ENCODE data around the gene MORC4. TPM values are rescaled to one million over a fixed set of nuclear protein-coding genes. Genes with fewer than 3 reads are reported as not detected.

The MORC4 gene
- total RNA-seq, 1 experiment from 2014 or later, result 31.6 TPM

- Mint-ChIP-seq H3K36me3 (ENCODE audit: insufficient read depth, unreplicated experiment) (peaks cover 4% of the 10 kb centered on the region), H3K9me3 (ENCODE audit: low read depth, unreplicated experiment) (no peaks in the 10 kb centered on the region), H3K27me3 (ENCODE audit: unreplicated experiment) (no peaks in the 10 kb centered on the region), H3K27ac (ENCODE audit: unreplicated experiment) (no peak overlapping the region), H3K4me1 (ENCODE audit: low read depth, unreplicated experiment) (peaks cover 31% of the 10 kb centered on the region), H3K4me3 (ENCODE audit: low read depth, unreplicated experiment) (no peak overlapping the region)
- DNase-seq, result no peak
- CTCF ChIA-PET, result interaction anchor here (1.5 kb wide), 1 partner anchor 8 kb away, joined by 3 read pairs; no protein-coding TSS in a partner anchor
- TF ChIP-seq CTCF (IDR thresholded peaks at IDR 0.05; ENCODE audit: unreplicated experiment), result no peak
- BruUV-seq (replicated peaks), result no TSS peak
- intact Hi-C loops (cut with micrococcal nuclease; ENCODE audit: unreplicated experiment), result loop anchor here (10.0 kb wide), 1 partner anchor 553 kb away; the partner anchor contains the start of gene FRMPD3
Observed at GRCh38 chrX:106891762-106892460, 108.1 kb downstream of the MORC4 start.

Other genes starting within 250 kb of the MORC4 start
- 14.9 and 15.3 TPM in 2 replicates for gene TBC1D8B, start 197.5 kb downstream of the MORC4 start, total RNA-seq (2022)
- 0.31 TPM in 1 of 2 replicates, not detected in the other for gene RIPPLY1, start 96.9 kb downstream of the MORC4 start, total RNA-seq (2022)
- gene CLDN2, start 79.8 kb downstream of the MORC4 start, total RNA-seq (2022), result 17.6 and 24.7 TPM in 2 replicates
- 36.0 and 41.1 TPM in 2 replicates for gene RBM41, start 118.6 kb upstream of the MORC4 start, total RNA-seq (2022)
- gene NUP62CL, start 206.2 kb upstream of the MORC4 start, total RNA-seq (2022), result 14.6 and 18.0 TPM in 2 replicates
- gene DNAAF6, start 206.4 kb upstream of the MORC4 start, total RNA-seq (2022), result not detected in 2 replicates